OCI-M2 (cell line): ENCODE data around the gene USP11.
A peak's percentile ranks its signal among the peaks of the same experiment; 100 is the strongest.

ENCODE experiments used
- DNase-seq: peaks from one replicate; lab custom pipeline; 2025; ENCODE audit not compliant: unreplicated experiment; lab: John Stamatoyannopoulos, UW

Gene USP11

DNA sequence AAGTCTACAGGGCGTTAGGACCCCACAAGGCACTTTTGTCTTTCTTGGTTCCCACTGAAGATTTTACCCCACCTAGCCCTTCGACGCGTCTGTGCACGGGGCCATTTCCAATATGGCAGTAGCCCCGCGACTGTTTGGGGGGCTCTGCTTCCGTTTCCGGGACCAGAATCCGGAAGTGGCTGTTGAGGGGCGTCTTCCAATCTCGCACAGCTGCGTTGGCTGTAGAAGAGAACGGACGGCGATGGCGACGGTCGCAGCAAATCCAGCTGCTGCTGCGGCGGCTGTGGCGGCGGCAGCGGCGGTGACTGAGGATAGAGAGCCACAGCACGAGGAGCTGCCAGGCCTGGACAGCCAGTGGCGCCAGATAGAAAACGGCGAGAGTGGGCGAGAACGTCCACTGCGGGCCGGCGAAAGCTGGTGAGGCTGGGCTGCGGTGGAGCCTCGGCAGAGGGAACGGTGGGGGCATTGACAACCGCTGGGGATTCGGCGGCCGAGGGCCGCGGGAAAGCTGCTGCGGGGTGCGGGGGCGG lies at the start of gene USP11:
TSS of gene USP11 (plus strand) at position 207 of the 530 bp plus-strand sequence. CDS start at position 242, 35 bp downstream.
- DNase-seq, result peak; percentile 40

DNA sequence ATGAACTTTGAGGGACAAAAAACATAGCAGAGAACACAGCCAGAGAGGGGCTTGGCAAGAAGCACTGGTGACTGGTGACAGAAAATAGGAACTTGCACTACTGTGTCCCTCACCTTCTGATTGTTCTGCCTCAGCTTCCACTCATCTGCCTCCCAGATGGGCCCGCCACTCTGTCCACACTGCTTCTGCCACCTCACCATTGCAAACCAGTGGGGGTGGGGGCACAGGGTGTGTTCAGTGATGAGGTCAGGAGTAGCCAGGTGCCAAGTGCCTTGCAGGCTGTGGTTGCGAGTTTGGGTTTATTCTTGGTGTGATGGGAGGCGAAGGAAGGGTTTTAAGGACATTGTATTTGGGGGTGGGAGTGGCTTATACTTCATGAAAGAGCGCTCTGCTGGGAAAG lies 48.3 kb upstream of the USP11 start:
- no peak for DNase-seq

DNA sequence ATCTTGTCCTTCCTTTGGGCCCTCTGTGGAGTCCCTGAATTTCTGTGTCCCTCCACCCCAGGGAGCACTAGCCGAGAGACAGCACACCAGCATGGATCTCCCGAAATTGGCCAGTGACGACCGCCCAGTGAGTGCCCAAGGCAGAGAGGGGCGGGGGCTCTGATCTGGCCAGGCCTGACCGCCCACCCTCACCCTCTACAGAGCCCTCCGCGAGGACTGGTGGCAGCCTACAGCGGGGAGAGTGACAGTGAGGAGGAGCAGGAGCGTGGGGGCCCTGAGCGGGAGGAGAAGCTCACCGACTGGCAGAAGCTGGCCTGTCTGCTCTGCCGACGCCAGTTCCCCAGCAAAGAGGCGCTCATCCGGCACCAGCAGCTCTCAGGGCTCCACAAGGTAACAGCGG lies 47.6 kb upstream of the USP11 start:
- DNase-seq, result no peak

DNA sequence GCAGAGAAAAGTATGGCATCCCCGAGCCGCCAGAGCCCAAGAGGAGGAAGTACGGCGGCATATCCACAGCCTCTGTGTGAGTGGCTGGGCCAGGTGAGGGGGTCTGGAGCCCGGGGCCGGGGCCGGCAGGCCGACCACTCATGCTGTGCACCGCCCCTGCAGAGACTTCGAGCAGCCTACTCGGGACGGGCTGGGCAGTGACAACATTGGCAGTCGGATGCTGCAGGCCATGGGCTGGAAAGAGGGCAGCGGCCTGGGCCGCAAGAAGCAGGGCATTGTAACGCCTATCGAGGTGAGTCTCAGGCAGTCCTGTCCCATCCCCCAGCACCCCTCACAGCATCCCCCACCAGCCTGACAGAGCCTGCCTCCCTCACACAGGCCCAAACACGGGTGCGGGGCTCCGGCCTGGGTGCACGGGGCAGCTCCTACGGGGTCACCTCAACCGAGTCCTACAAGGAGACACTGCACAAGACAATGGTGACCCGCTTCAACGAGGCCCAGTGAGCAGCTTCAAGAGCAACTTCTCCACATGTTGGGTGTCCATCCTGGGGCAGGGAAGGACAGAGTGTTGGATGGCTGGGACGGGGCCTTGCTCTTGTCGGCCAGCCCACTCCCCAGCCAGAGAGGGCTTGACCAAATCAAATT lies 46.6 kb upstream of the USP11 start:
- DNase-seq, result no peak

DNA sequence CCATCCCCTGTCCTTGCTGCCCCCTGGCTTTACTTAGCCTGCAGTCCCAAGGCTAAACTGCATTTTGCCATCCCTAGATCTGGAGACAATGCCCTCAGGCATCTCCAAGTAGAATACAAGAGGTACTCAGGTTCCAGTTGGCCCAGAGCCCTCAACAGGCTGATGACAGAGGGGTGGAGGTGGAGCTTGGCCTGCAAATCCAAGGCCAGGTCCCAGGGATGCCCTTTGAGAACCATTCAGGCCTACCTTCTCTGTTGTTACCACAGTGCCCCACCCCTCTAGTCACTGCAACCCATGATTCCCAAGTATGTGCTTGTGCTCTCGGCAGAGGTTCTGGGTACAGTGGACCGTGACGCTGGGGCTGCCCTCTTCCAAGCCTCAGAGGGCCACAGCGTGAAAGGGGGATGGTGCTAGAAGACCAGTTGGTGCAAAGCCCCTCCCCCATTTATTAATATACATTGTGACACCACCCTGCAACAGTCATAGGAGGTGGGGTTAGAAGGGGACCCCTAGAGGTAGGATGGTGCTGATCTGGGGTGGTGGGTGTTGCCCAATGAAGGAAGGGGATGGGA lies 45.6 kb upstream of the USP11 start:
- no peak for DNase-seq

DNA sequence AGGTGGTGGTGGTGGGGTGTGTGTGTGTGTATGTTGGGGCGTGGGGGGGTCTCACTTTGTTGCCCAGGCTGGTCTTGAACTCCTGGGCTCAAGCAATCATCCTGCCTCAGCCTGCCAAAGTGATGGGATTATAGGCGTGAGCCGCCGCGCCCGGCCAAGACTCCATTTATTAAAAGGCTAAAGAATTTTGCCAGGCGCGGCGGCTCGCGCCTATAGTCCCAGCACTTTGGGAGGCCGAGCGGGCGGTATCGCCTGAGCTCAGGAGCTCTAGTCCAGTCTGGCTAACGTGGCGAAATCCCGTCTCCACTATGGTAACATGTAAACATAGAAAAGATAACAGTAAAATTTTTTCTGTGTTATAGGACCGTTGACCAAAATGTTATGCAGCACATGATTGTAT lies 42.9 kb upstream of the USP11 start:
- no peak for DNase-seq

DNA sequence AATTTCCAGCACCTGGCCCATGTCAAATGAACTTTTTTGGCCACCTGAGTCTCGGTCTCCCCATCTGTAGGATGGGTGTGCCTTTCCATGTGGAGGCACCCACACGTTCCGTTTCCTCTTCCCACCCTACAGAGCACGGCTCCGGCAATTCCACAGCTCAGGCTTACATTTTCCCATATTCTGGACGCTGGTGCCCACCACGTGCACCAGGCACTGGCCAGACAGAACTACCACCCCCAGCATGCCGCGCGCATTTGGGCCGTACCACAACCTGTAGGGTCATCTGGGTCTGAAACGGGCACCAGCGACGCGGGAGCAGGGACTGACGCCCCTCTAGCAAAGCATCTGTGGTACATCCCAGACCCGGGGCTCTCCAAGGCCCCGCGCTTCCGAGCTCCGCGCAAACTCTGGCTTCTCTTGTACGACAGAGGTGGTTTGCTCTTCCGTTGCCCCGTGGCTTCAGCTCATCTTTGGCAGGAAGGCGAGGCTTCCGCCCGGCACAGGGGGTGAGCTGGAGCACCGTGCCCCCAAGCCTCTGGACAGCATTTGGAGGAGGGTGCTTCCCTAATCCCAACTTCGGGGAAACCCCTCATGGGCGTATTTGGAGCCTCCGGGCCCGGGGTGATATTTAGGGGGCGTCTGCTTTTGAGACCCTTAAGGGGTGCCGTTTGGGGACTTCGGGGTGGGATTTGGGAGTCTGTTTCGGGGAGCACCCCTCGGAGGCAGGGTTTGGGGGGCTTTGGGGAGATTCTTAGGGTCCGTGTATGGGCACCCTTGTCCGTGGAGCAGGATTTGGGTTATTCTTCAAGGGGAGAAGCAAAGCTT lies 42.2 kb upstream of the USP11 start:
- peak; percentile 75 for DNase-seq

DNA sequence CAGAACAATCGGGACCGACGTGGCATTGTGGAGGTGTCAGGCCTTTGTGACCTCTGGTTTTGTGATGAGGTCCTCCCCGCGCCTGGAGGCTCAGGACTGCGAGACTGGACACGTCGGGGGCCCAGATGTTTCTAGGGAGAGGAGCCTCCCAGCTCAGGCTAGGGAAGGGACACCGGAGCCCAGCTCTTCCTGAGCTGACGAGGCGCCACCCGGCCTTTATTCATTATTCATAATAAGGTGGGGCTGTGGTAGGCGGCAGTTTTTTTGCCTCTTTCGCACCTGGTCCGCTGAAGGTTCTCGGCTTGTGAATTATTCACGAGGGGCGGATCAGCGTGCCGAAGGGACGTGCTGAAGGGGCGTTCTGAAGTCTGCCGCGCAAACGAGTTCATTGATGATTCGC lies 41.5 kb upstream of the USP11 start:
- no peak for DNase-seq

DNA sequence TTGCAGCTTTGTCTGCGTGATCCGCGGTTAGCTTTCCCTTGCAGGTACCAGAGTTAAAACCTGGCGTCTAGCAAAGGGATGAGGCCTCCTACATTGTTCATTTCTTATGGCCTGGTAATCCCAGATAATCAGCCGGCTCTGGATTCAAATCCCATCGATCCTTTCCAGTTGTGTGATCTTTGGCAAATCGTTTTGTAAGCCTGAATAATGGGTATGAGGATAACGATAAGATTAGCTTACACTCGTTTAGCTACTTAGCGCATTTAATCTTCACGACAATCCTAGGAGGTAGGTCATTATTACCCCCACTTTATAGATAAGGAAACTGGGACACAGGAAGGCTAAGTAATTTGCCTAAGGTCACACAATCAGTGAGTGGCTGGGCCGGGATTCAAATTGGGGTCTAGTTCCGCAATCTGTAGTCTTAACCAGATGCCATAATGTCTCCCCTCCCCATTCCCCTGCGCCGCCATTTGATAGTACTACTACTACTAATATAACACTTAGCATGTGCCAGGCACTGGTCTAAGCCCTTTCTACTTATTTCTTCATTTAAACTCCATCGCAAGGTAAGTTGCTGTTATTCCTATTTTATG lies 40.9 kb upstream of the USP11 start:
- DNase-seq, result no peak

DNA sequence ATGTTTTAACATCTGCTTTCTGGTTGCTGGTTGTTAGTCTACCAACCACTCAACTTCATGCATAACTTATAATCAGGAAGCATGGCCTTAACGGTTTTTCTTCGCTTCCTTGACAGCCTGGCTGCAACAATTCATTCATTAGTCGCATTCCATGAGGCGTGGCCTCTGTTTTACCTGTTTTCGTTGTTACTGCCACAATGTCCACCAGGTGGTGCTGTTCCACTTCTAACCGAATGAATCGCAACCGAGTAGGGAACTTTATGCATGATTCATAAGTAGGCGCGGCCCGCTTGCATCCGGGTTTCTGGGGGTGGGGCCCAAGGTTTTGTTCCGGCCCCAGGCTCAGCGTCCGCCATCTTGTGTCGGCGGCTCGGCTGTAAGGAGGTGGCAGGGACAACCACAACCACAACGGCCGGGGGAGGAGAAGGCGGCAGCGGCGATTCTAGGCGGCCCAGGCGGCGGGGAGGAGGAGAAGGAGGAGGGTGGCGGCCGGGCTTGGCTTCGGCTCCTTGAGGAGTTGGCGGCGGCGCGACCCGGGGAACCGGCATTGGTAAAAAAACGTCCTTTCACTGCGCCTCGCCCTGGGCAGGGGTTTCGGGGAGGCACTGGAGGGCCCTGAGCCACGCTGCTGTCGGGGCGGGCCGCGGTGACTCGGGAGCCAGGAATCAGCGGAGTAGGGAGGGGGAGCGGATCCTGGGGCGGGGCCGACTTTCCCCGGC lies 39.2 kb upstream of the USP11 start, which contains the start of gene UBA1:
TSS of gene UBA1 (plus strand) at position 355 of the 719 bp plus-strand sequence. CDS start 4,974 bp downstream, outside the sequence.
- peak; percentile 76 for DNase-seq

DNA sequence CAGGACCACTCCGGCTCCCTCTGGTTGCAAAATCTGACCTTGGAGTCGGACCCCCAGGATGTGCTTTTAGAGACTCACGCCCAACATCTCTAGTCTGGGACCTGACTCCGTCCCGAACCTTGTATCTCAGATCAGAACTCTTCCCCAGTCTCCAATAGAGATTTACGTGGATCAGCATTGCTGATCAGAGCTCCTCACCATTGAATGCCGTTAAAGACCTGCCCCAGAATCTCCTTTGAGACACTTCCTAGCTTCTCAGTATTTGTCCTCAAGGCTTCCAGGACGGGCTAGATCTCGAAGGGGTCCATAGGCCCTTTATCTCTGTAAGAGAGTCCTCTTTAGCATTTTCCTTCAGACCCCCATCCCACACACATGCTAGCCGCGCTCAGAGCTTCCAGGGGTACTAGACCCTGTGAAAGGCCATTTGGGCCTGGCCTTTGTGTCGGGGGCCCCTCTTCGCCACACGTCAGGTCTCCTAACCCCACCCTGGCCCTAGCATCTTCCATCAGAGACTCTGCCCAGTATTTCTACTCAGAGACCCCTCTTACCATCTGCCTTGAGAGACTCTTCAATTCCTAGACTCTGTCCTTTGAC lies 38.5 kb upstream of the USP11 start:
- DNase-seq, result no peak

DNA sequence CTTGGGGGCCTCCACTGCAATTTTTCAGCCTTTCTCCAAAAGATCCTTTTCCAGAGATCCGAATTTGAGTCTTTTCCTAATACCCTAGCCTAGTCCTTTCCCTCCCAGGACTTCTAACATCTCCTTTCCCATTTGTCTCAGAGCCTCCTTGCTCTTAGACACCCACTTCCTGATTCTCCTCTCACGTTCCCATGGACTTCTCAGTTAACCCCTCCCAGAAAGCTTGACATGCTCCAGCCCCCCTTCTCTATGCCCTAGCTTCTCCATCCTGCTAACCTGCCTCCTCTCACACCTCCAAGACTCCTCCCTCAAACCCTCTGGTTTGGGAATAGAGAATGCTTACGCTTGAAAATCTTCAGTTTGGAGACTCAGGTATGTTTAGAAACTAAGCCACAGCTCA lies 36.7 kb upstream of the USP11 start:
- DNase-seq, result no peak

DNA sequence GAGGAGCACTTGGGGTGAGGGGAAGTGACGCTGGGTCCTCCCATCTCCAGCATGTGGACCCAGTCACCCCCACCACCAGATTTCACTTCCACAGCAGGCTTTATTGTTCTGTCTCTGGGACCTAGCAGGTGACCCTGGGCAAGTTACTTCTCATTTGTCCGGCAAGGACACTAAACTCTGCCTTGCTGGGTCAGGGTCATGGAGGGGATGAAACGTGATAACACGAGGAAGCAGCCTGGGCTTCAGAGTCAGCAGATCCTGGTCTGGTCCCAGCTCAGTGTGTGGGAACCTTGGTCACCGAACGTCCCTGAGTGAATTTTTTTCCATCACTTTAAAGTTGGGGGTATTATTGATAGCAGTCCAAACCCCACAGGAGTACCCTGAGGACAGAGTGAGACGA lies 35.3 kb upstream of the USP11 start:
- DNase-seq, result no peak

DNA sequence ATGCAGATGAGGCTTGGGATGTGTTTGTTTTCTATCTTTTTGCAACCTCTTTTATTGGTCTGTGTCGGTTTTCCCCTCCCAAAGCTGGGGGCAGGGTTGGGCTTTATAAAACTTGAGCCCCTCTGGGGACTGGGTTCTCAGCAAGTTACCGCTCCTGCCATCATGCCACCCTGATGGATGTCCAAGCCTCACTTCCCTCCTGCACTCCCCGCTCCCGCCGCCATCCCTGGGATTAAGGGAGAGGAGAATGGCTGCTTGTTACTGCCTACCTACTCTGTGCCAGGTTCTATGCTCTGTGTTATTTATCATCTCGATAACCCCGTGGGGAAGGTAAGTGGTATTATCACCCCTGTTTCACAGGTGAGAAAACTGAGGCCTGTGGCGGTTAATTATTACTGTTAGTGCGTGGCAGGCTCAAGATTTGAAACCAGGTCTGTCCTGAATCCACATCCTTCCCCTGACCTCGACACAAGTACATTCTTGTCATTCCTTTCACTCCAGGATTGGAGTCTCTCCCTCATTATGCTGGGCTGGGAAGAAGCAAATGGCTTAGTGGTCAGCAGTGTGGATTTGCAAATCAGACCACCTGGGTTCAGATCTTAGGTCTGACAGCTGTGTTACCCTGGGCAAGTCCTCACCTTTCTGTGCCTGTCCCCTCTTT lies 34.7 kb upstream of the USP11 start:
- DNase-seq, result no peak

DNA sequence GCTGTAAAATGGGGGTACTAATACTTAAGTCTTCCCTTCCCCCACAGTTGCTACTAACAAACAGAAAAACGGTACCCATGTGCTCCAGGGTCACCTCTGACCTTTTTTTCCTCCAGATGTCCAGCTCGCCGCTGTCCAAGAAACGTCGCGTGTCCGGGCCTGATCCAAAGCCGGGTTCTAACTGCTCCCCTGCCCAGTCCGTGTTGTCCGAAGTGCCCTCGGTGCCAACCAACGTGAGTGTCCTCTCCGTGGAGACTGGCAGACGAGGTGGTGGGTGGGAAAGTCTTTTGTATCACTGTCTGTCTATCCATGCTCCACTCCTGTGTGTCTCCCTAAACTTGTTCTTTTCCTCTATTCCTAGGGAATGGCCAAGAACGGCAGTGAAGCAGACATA lies 34.1 kb upstream of the USP11 start:
- no peak for DNase-seq

DNA sequence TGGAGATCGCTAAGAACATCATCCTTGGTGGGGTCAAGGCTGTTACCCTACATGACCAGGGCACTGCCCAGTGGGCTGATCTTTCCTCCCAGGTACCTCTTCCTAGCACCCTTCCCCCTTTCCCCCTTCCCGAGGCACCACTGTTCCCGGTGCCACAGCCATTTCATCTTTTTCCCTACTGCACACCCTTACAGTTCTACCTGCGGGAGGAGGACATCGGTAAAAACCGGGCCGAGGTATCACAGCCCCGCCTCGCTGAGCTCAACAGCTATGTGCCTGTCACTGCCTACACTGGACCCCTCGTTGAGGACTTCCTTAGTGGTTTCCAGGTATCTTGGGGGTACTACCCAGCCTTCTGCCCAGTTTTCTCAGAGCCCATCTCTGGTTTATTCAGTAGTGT lies 33.5 kb upstream of the USP11 start:
- DNase-seq, result no peak

DNA sequence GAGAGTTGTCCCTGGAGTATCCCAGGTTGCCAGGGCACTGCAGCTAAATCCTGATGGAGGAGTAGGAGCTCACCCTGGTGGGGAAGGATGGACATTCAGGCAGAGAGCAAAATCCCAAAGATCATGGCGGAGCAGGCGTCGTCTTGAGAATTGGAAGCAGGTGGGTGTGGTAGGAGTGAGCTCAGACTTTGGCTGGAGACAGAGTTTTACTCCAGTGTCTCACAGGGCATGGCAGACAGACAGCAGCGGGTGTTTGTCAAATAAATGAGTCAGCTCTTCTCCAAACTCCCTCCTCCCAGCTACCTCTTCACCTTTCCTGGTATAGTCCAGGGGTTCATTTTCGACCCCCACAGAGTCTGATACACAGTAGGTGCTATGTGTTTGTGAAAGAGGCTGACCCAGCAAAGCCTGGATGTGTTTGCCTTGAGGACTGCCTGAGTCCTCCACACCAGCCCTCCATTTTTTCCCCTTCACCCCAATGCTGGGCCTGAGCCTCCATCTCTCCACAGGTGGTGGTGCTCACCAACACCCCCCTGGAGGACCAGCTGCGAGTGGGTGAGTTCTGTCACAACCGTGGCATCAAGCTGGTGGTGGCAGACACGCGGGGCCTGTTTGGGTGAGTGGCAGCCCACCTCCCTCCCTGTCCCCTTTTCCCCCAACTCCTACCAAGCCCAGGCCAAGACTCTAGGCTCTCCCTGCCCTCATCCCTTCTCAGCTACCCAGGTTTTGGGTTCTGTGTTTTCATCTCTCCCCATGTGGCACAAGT lies 32.2 kb upstream of the USP11 start:
- DNase-seq, result no peak

DNA sequence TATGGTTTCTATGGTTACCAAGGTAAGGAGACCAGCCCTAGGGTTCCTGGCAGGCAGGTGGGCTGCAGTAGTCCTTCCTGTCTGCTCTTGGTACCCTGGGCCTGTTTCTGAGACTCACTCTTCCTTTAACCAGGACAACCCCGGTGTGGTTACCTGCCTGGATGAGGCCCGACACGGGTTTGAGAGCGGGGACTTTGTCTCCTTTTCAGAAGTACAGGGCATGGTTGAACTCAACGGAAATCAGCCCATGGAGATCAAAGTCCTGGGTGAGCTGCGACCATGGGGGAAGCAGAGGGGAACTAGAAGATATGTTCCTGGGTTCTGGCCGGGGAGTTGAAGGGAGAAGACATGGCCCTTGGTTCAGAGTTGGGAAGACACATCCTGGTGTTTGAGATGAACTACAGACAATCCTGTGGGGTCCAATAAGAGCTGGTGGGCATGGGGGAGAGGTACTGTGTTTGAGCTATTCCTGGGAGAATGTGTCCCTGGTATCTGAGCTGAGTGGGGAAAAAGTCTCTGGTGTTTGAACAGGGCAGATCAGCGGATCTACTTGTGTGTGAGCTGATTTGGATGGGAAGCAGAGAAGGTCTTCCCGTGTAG lies 31.4 kb upstream of the USP11 start:
- no peak for DNase-seq

DNA sequence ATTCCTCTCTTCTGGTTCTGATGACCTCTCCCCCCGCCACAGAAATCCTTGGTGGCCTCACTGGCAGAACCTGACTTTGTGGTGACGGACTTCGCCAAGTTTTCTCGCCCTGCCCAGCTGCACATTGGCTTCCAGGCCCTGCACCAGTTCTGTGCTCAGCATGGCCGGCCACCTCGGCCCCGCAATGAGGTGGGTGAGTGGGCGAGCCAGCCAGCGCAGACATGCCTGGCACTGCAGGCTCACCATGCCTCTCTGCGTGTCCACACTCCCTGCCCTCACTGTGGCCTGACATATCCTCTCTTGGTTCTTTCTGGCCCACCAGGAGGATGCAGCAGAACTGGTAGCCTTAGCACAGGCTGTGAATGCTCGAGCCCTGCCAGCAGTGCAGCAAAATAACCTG lies 30.5 kb upstream of the USP11 start:
- no peak for DNase-seq
